Measurements from ENCODE around the gene HOXA3. TPM values are rescaled to one million over a fixed set of nuclear protein-coding genes. Genes with fewer than 3 reads are reported as not detected.

Gene HOXA3
- total RNA-seq, 1 experiment from 2014 or later, result 12.0 TPM

- H3K9me3 ChIP-seq (replicated peaks), result 0 out of 2 replicates have a peak, but pooled peaks cover 2% of the 10 kb centered on the region
- H3K27ac ChIP-seq, result no peak within 1 kb of the TSS
- H3K27me3 ChIP-seq, result no peaks in the 10 kb centered on the region
- H3K36me3 ChIP-seq, result peaks cover 25% of the 10 kb centered on the region
- H3K4me1 ChIP-seq, result no peaks in the 10 kb centered on the region
- DNase-seq, result no peak
- no peak within 1 kb of the TSS for H3K4me3 ChIP-seq
These were observed 49.6 kb downstream of the HOXA3 start, which contains the start of gene HOXA2 for GRCh38 chr7:27102581-27103442. HOXA2 (minus strand) TSS chr7:27102683; CDS start chr7:27102500, 183 bp downstream.

- H3K4me3 ChIP-seq, result no peak overlapping the region
- no peak for DNase-seq
- H3K4me1 ChIP-seq, result no peaks in the 10 kb centered on the region
- 0 out of 2 replicates have a peak, but pooled peaks cover 1% of the 10 kb centered on the region for H3K9me3 ChIP-seq (replicated peaks)
- H3K27ac ChIP-seq, result no peak overlapping the region
- peaks cover 21% of the 10 kb centered on the region for H3K36me3 ChIP-seq
- H3K27me3 ChIP-seq, result no peaks in the 10 kb centered on the region
These were observed 50.3 kb downstream of the HOXA3 start for GRCh38 chr7:27101957-27102580.

DNA sequence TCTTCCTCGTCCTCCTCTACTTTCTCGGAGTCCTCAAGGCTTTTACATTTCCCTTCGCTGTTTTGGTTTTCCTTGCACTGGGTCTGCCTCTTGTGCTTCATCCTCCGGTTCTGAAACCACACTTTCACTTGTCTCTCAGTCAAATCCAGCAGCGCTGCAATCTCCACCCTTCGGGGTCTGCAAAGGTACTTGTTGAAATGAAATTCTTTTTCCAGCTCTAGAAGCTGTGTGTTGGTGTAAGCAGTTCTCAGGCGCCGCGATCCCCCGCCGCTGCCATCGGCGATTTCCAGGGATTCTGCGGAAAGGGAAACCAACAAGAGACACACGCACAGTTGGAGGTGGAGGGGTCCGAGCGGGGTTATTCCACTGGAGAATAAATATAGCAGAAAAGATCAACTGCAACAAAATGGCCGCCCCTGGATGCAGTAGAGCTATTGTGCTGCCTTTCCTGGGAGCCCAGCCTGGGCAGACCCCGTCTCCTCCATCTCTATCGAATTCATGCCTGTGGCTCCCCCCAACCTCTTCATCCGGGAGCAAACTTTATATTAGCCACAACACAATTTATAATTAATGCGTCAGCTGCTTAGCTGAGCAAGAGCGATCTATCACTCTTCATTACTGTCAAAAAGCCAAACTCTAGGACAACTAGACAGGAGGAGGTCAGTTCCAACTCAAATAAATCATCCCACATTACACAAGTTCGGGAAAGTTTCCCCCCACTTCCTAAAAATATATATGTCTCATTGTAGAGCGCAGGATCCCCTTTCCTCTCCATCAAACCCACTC, 51.0 kb downstream of the HOXA3 start:
- no peak for DNase-seq
- peaks cover 14% of the 10 kb centered on the region for H3K36me3 ChIP-seq
- H3K4me3 ChIP-seq, result no peak overlapping the region
- H3K4me1 ChIP-seq, result no peaks in the 10 kb centered on the region
- H3K27ac ChIP-seq, result no peak overlapping the region
- H3K27me3 ChIP-seq, result no peaks in the 10 kb centered on the region
- H3K9me3 ChIP-seq (replicated peaks), result no peaks in the 10 kb centered on the region

DNA sequence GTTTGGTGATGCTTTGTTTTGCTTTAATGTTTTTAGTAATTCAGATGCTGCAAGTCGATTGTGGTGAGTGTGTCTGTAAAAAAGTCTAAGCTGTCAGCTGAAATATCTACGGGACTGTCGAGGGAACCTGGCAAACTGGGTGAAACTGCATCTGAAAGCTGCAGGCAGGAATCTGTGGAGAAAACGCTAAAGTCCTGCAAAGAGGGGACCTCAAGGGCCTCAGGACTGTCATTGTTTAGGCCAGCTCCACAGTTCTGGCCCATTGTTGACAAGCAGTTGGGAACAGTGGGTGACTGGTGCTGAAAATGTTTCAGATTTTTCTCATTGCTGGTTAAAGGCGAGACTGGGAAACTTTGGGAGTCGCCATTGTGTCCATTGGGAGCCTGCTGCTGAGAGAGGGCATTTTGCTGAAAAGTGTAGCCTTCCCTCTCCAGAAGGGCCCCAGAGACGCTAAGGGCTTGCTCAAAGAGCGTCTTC, 51.7 kb downstream of the HOXA3 start:
- Histone ChIP-seq H3K27ac (no peak overlapping the region), H3K27me3 (no peaks in the 10 kb centered on the region), H3K9me3 (replicated peaks) (no peaks in the 10 kb centered on the region), H3K4me3 (no peak overlapping the region), H3K36me3 (peaks cover 11% of the 10 kb centered on the region), H3K4me1 (no peaks in the 10 kb centered on the region)
- no peak for DNase-seq

DNA sequence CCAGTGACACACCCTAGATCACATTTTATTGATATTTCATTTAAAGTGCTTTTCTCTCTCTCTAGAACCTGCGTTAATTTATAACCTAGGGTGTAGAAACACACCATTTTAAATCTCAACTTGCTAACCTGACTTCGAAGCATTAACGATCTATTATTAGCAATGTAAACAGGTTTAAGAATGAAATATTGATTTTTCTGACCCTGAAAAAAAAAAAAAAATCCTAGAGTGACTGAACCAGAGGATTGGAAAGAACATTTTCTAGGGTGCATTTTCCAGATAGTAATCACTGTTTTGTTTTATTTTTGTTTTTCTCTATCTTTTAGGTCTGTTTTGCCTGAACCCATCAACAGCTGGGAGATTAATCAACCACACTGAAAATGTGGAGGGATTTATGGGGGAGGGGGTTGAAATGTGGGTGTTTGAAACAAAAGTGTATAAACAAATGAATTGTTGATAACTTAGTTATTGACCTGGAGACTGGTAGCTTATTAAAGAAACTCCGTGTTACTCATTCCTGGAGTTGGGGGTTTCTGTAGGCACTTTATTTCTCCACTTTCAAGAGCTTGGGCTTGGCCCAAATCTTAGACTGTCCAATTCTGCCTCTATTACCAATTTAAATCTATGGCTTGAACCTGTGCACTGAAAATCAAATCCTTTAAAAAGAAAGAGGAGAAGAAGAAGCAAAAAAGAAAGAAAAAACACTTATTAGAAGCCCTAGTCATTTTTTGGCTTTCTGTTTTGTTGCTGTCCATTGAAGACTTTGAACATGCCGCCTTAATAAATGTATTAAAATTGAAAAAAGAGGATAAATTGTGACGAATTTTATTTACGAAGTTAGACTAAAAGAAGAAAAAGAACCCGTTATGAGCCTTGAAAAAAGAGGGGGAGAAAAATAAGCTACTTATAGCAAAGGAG, 52.7 kb downstream of the HOXA3 start:
- Histone ChIP-seq H3K27me3 (no peaks in the 10 kb centered on the region), H3K27ac (no peak overlapping the region), H3K4me1 (no peaks in the 10 kb centered on the region), H3K9me3 (replicated peaks) (no peaks in the 10 kb centered on the region), H3K36me3 (peaks cover 11% of the 10 kb centered on the region), H3K4me3 (no peak overlapping the region)
- DNase-seq, result no peak

DNA sequence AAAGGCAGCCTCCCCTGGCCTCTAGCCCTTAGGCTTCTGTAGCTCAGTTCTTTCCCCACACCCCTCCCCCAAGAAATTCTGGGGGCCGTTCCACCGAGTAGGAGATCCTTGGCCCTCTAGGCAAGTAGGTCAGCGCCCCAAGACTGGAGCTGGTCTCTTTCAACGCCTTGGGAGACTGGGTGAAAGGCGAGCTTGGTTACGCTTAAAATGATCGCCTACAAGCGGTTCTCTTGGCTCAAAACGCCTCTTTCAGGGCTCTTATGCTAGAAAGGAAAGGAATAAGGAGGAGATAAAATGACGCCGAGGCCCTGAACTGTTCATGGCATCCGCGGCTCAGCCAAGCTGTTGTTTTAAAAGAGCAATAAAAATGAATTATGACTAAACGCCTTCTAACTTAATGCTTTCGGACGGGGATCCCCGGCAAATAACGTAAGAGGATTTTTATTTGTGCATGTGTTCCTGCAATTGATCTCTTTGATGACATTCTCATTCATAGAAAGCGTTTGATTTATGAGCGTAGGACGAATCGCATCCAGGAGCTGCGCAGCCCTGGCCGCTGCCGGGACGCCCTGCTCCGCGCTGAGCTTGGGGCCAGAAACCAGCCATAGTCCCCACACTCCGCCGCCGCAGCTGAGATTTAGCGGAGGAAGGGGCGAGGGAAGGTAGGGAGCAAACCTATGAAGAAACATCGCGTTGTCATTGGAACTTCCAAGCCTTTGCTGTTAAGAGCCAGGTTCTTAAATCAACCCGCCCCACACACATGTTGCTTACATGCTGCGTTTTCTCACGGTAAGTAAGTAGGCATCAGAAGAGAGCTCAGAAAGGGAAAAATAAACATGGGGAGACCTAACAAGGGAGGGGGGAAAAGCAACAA, 53.6 kb downstream of the HOXA3 start:
- Histone ChIP-seq H3K4me3 (no peak overlapping the region), H3K9me3 (replicated peaks) (no peaks in the 10 kb centered on the region), H3K27ac (no peak overlapping the region), H3K27me3 (no peaks in the 10 kb centered on the region), H3K4me1 (no peaks in the 10 kb centered on the region), H3K36me3 (peaks cover 11% of the 10 kb centered on the region)
- DNase-seq, result no peak

DNA sequence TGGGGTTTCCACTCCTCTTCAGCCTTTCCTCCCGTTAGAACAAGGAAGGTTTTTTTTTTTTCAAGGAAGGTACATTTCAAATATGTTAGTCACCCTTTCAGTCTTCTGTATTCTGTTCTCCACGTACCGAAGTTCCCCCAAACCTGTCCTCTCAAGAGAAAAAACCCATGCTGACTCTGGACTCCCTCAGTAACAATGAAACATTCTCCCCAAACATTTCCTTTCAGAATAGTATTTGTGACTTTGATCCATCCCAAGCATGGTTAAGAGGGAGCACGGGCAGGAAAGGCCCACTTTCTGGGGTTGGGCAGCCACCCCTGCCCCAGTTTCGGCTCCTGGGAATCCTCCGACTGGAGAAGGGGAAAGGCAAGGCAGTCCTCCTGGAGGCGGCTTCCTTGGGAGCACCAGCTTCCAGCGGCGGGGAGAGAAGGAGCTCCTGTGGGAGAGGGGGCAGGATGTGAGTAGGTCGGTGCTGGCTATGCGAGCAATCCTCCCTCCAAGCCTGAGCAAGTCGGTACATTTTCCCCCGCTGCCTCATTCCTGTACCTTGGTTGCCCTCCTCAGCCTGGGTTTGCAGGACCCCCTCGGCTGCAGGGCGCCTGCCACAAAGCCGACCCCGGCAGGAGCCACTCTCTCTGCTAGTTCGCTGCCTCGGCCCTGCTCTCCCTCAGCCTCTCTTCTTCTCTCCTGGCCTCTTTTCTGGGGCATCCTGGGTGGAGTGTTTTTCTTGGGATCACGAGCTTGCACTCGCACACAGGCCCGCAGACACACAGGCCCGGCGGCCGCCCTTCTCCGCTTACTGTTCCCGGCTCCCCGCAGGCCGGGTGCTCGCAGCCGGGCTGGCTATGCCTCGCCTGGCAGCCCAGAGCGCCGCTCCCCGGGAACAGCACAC, 54.5 kb downstream of the HOXA3 start:
- Histone ChIP-seq H3K4me3 (peak overlapping the region; percentile 65; the same call in 1 of the 2 replicates), H3K27me3 (no peaks in the 10 kb centered on the region), H3K27ac (no peak overlapping the region), H3K4me1 (no peaks in the 10 kb centered on the region), H3K36me3 (peaks cover 11% of the 10 kb centered on the region), H3K9me3 (replicated peaks) (no peaks in the 10 kb centered on the region)
- no peak for DNase-seq

DNA sequence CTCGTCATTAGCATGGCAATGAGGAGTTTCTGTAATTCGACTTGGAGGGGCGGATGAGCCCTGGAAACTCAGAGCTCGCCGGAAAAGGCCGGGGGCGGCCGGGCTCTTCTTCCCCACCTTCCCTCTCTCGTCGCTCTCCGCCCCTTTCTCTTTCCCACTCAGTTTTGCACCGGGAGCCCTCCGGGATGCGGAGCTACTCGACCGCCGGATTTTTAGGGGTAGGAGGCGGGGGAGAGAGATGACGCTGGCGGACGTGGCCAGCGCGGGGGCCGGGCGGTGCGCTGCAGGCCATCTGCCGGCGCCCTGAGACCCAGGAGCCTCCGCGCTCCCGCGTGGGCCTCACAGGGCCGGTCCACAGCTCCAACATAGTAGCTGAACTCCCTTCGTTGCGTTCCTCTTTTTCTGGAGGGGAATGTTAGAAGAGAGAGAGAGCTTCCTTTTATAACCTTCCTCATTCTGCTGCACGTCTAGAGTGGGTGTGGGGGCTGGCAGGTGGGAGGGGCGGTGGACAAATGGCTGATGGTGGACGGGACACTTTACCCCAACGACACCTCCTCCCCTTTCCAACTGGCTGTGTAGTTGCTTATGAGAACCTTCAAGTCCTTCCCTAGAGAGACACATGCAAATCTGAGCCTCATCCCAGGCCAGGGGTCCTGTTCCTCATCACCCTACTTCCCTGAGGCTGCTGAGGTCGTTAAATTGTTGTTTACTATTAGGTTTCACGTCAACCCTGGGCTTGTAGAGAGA, 55.4 kb downstream of the HOXA3 start:
- no peaks in the 10 kb centered on the region for H3K4me1 ChIP-seq
- H3K4me3 ChIP-seq, result peak overlapping the region; percentile 65
- peak; percentile 48 to 63 for DNase-seq
- peaks cover 11% of the 10 kb centered on the region for H3K36me3 ChIP-seq
- H3K9me3 ChIP-seq (replicated peaks), result no peaks in the 10 kb centered on the region
- no peaks in the 10 kb centered on the region for H3K27me3 ChIP-seq
- H3K27ac ChIP-seq, result peak overlapping the region; percentile 63

DNA sequence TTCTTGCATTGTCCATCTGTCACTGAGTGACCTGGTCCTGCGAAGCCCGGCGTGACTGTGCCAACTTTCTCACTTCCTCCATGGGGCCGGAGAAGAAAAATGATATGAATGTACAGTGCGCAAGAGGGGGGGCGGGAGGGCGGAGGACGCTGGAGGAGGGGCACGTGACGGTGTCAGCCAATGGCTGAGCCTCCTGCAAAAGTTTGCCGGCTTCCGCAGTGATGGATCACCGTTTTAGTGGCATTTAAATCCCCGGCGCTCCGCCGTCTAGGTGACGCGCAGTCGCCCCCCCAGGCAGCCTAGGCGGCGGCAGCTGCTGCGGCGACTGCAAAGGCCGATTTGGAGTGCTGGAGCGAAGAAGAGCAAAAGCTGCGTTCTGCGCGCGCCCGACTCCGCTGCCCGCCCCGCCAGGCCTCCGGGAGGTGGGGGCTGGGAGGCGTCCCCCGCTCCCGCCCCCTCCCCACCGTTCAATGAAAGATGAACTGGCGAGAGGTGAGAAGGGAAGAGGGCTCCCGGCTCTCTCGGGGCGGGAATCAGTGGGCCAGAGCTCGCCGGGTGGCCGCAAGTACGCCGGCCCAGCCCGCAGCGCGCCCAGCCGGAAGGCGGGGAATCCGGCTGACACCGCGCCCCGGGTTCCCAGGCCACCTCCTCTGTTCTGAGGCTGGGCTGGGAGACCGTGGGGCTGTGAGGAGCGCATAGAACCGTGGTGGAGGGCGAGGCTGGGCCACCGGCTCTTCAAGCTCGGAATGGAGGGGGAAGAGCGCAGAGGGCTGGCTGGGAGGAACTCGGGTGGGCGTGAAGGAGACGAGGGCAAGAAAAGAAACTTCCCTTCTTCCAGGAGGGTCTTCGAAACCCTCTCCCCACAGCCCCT, 56.3 kb downstream of the HOXA3 start, which contains the start of gene HOXA1:
Gene HOXA1 (minus strand): TSS at position 104 of the 871 bp plus-strand sequence. CDS start 88 bp downstream, at position 16.
- Histone ChIP-seq H3K27ac (peak within 1 kb of the TSS; percentile 63), H3K27me3 (no peaks in the 10 kb centered on the region), H3K36me3 (peaks cover 9% of the 10 kb centered on the region), H3K4me1 (no peaks in the 10 kb centered on the region), H3K4me3 (peak within 1 kb of the TSS; percentile 65), H3K9me3 (replicated peaks) (no peaks in the 10 kb centered on the region)
- DNase-seq, result peak; percentile 95 to 96

- Histone ChIP-seq H3K27ac (no peak overlapping the region; the same call in 1 of the 2 replicates), H3K4me3 (peak overlapping the region; percentile 65), H3K36me3 (peaks cover 8% of the 10 kb centered on the region), H3K27me3 (no peaks in the 10 kb centered on the region), H3K4me1 (no peaks in the 10 kb centered on the region), H3K9me3 (replicated peaks) (no peaks in the 10 kb centered on the region)
- peak in 1 of 2 experiments; percentile 20 for DNase-seq
These were observed 57.1 kb downstream of the HOXA3 start for GRCh38 chr7:27095050-27095896.
